KG1 (cell line): Measurements from ENCODE around the gene F2RL3.
"Not testable (repeated sequence)": the region's sequence is repeated elsewhere in the genome, so short reads cannot be mapped to it uniquely, and the experiment has no call there.

ENCODE experiments used
- DNase-seq: peaks from one replicate; lab custom pipeline; 2025; lab: John Stamatoyannopoulos, UW

The F2RL3 gene

DNA sequence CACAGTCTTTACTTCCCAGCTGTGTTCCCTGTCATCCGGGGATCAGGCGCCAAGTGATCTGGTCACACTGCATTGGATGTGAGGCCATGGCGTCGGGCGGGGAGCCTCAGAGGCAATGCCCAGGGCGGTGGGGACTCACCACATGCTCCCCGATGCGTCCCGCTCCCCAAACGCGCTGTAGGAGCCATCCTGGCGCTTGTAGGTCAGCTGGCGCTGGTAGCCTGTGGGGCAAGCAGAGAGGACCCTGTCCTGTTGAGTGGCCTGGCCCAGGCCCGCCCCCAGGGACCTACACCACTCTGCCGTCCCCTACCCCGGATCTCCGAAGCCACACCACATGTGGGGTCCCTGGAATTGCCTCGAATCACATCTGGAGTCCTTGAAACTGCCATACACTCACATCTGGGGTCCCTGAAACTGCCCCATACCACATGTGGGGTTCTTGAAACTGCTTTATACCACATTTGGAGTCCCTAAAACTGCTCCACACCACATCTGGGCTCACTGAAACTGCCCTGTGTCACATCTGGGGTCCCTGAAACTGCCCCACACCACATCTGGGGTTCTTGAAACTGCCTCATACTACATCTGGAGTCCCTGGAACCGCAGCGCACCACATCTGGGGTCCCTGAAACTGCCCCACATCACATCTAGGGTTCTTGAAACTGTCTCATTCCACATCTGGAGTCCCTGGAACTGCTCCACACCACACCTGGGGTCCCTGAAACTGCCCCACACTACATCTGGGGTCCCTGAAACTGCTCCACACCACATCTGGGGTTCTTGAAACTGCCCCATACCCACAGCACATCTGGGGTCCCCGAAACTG is 33.2 kb downstream of the F2RL3 start:
- no peak for DNase-seq

GRCh38 chr19:16922592-16922934 is 33.8 kb downstream of the F2RL3 start:
- DNase-seq = no peak

GRCh38 chr19:16922949-16923348 is 34.1 kb downstream of the F2RL3 start:
- DNase-seq = no peak

DNA sequence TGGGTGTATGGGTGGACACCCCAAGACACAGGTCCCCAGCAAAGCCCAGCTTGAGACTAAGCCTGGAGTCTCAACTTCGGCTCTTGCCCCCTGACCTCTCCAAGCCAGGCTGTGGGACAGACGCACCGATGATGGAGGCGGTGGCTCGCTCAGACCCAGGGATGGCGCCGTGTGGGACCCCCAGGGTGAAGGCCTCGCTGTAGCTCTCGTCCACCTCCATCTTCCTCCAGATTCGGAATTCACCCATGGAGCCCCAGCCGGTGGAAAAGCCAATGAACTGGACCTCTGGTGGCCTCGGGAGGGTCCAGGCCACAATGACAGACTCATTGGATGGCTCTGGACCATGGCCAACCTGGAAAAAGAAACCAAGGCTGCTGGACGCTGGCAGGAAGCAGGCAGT is 39.1 kb downstream of the F2RL3 start:
- no peak for DNase-seq

GRCh38 chr19:16928351-16928750 is 39.6 kb downstream of the F2RL3 start:
- DNase-seq = no peak

DNA sequence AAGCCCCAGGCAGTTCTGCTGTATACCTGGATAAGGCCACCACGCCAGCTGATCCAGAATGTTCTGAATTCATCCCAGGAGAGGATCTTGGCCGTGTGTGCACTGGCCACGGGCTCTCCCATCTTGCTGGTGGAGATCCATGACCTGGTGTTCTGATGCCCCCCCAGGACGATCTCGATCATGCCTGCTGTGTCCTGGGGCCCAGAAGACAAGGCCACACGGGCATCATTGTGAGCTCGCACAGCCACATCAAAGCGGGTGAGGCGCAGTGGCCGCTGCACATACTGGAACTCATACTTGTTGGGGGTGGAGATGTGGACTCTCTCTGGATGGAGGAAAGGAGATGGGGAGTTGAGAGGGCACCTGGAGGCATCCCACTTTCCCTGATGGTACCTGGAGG is 40.1 kb downstream of the F2RL3 start:
- no peak for DNase-seq

- no peak for DNase-seq
These were observed 42.0 kb downstream of the F2RL3 start for GRCh38 chr19:16930753-16931152.

GRCh38 chr19:16931306-16931705 is 42.5 kb downstream of the F2RL3 start:
- no peak for DNase-seq

GRCh38 chr19:16934489-16934888 is 45.7 kb downstream of the F2RL3 start:
- DNase-seq = no peak

GRCh38 chr19:16936901-16937300 is 48.1 kb downstream of the F2RL3 start:
- no peak for DNase-seq

- DNase-seq = not testable (repeated sequence)
These were observed 49.0 kb downstream of the F2RL3 start for GRCh38 chr19:16937796-16938195.

- DNase-seq = no peak
These were observed 49.4 kb downstream of the F2RL3 start for GRCh38 chr19:16938211-16938610.

GRCh38 chr19:16940063-16940462 is 51.3 kb downstream of the F2RL3 start:
- not testable (repeated sequence) for DNase-seq

DNA sequence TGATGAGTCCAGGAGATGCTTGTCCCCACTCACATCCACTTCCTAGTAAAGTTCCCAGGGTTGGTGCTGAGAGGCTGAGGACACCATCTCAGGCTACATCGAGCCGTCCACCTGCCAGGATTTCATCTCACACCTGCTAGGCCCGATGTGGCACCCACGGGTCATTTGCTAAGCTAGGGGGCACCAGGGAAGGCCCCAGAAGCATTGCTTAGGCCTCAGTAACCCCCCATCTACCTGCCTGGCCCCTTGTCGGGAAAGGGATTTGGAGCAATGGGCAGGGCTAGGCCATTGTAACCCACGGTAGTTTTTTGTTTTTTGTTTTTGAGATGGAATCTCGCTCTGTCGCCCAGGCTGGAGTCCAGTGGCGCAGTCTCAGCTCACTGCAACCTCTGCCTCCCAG is 51.8 kb downstream of the F2RL3 start:
- no peak for DNase-seq
